ENCODE results near the gene MIS12.

DNA sequence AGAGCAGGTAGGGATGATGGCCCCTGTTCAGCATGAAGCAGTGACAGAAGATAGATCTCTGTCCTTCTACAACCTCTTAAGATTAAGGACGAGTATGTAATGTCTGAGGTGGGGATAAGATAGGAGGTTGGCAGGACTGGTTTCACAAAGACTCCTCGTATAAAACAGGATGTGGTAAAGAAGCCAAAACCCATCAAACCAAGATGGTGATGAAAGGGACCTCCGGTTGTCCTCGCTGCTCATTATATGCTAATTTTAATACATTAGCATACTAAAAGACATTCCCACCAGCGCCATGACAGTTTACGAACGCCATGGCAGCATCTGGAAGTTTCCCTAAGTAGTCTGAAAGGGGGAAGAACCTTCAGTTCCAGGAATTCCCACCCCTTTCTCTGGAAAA lies 27.3 kb downstream of the MIS12 start:
- TF ChIP-seq, protein P1, sequence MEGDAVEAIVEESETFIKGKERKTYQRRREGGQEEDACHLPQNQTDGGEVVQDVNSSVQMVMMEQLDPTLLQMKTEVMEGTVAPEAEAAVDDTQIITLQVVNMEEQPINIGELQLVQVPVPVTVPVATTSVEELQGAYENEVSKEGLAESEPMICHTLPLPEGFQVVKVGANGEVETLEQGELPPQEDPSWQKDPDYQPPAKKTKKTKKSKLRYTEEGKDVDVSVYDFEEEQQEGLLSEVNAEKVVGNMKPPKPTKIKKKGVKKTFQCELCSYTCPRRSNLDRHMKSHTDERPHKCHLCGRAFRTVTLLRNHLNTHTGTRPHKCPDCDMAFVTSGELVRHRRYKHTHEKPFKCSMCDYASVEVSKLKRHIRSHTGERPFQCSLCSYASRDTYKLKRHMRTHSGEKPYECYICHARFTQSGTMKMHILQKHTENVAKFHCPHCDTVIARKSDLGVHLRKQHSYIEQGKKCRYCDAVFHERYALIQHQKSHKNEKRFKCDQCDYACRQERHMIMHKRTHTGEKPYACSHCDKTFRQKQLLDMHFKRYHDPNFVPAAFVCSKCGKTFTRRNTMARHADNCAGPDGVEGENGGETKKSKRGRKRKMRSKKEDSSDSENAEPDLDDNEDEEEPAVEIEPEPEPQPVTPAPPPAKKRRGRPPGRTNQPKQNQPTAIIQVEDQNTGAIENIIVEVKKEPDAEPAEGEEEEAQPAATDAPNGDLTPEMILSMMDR (IDR thresholded peaks at IDR 0.05): no peak
- TF ChIP-seq POLR2A (IDR thresholded peaks at IDR 0.05): no peak
- no peak for TF ChIP-seq EP300 (IDR thresholded peaks at IDR 0.05)
- no peak for TF ChIP-seq POLR2AphosphoS5 (IDR thresholded peaks at IDR 0.05)
